ENCODE measurements around the gene LRFN3. TPM values are rescaled to one million over a fixed set of nuclear protein-coding genes. Genes with fewer than 3 reads are reported as not detected.
A peak's percentile ranks its signal among the peaks of the same experiment; 100 is the strongest.

LRFN3 gene
- total and polyA plus RNA-seq, 10 of the 15 experiments (the other 5 are each of a cell fraction or from before 2014, with no cell fraction given): 0.02 to 7.3 (median 2.0) TPM; not detected in 1

DNA sequence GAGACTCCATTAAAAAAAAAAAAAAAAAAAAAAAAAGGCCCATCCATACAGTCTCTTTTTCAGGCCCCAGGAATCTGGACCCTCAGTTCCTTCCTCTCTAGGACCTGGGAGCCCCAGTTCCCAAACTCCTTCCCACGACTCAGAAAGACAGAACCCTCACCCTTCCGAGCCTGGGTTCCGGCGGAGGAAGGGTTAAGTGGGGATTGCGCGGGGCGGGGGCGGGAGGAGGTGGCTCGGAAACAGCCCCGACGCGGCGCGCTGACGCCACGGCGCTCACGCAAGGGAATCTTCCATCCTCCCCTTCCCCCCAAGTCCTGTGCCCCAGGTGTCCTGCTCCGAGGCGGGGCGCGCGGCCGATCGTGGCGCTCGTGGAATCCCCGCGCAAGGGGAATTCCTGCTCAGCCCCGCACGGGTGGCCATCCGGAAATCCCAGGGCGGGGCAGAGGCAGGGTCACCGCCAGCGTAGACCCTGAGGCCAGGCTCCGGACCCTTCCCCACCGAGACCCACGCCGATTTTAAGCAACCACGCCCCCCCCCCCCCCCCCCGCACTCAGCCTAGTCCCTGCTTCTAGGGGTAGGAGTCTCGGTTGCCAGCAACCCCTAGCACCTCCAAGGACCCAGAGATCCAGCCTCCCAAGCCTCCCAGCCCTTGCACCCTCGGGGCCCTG lies 36.5 kb upstream of the LRFN3 start (continued):
- TF ChIP-seq, protein P1, sequence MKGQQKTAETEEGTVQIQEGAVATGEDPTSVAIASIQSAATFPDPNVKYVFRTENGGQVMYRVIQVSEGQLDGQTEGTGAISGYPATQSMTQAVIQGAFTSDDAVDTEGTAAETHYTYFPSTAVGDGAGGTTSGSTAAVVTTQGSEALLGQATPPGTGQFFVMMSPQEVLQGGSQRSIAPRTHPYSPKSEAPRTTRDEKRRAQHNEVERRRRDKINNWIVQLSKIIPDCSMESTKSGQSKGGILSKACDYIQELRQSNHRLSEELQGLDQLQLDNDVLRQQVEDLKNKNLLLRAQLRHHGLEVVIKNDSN (IDR thresholded peaks at IDR 0.05; ENCODE audit: borderline replicate concordance, extremely low read length, insufficient read depth, low read depth, low read length): no peak
- TF ChIP-seq KLF5 (IDR thresholded peaks at IDR 0.05; ENCODE audit: partially characterized antibody): no peak
- 0 out of 4 replicates have a peak, but pooled peaks of 1 of the 2 experiments have one; percentile 9 for TF ChIP-seq ETV6 (conservative IDR thresholded peaks at IDR 0.05 in 1 of 2, IDR thresholded peaks at IDR 0.05 in 1 of 2; ENCODE audit: borderline replicate concordance in 1 of 2, low read depth in 1 of 2)
- no peak; the same call in 1 of the 2 replicates for TF ChIP-seq TARDBP (IDR thresholded peaks at IDR 0.05; ENCODE audit: borderline replicate concordance)
- 0 out of 2 replicates have a peak, but pooled peaks have one; percentile 36 for TF ChIP-seq HDGF (IDR thresholded peaks at IDR 0.05)
- TF ChIP-seq, protein P2, sequence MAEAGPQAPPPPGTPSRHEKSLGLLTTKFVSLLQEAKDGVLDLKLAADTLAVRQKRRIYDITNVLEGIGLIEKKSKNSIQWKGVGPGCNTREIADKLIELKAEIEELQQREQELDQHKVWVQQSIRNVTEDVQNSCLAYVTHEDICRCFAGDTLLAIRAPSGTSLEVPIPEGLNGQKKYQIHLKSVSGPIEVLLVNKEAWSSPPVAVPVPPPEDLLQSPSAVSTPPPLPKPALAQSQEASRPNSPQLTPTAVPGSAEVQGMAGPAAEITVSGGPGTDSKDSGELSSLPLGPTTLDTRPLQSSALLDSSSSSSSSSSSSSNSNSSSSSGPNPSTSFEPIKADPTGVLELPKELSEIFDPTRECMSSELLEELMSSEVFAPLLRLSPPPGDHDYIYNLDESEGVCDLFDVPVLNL (IDR thresholded peaks at IDR 0.05; ENCODE audit: low read depth, low read length): no peak
- TF ChIP-seq NFXL1 (IDR thresholded peaks at IDR 0.05; ENCODE audit: borderline replicate concordance): no peak
- no peak for TF ChIP-seq SIN3A (IDR thresholded peaks at IDR 0.05; ENCODE audit: low read depth, low read length)
- TF ChIP-seq SMAD5 (IDR thresholded peaks at IDR 0.05; ENCODE audit: low read depth): no peak
- TF ChIP-seq, protein P3, sequence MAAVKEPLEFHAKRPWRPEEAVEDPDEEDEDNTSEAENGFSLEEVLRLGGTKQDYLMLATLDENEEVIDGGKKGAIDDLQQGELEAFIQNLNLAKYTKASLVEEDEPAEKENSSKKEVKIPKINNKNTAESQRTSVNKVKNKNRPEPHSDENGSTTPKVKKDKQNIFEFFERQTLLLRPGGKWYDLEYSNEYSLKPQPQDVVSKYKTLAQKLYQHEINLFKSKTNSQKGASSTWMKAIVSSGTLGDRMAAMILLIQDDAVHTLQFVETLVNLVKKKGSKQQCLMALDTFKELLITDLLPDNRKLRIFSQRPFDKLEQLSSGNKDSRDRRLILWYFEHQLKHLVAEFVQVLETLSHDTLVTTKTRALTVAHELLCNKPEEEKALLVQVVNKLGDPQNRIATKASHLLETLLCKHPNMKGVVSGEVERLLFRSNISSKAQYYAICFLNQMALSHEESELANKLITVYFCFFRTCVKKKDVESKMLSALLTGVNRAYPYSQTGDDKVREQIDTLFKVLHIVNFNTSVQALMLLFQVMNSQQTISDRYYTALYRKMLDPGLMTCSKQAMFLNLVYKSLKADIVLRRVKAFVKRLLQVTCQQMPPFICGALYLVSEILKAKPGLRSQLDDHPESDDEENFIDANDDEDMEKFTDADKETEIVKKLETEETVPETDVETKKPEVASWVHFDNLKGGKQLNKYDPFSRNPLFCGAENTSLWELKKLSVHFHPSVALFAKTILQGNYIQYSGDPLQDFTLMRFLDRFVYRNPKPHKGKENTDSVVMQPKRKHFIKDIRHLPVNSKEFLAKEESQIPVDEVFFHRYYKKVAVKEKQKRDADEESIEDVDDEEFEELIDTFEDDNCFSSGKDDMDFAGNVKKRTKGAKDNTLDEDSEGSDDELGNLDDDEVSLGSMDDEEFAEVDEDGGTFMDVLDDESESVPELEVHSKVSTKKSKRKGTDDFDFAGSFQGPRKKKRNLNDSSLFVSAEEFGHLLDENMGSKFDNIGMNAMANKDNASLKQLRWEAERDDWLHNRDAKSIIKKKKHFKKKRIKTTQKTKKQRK (IDR thresholded peaks at IDR 0.05; ENCODE audit: low read depth, low read length): no peak
- TF ChIP-seq, protein P4, sequence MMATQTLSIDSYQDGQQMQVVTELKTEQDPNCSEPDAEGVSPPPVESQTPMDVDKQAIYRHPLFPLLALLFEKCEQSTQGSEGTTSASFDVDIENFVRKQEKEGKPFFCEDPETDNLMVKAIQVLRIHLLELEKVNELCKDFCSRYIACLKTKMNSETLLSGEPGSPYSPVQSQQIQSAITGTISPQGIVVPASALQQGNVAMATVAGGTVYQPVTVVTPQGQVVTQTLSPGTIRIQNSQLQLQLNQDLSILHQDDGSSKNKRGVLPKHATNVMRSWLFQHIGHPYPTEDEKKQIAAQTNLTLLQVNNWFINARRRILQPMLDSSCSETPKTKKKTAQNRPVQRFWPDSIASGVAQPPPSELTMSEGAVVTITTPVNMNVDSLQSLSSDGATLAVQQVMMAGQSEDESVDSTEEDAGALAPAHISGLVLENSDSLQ (IDR thresholded peaks at IDR 0.05): peak; percentile 23; the same call in 1 of the 2 replicates
- no peak for TF ChIP-seq ESRRA (IDR thresholded peaks at IDR 0.05; ENCODE audit: low read length)
- TF ChIP-seq NFYA (IDR thresholded peaks at IDR 0.05; ENCODE audit: borderline replicate concordance, low read depth, low read length): no peak
- 0 out of 2 replicates have a peak, but pooled peaks have one; percentile 28 for TF ChIP-seq ZNF217 (IDR thresholded peaks at IDR 0.05)
- TF ChIP-seq BACH1 (IDR thresholded peaks at IDR 0.05; ENCODE audit: borderline replicate concordance): peak; percentile 98
- TF ChIP-seq, protein P5, sequence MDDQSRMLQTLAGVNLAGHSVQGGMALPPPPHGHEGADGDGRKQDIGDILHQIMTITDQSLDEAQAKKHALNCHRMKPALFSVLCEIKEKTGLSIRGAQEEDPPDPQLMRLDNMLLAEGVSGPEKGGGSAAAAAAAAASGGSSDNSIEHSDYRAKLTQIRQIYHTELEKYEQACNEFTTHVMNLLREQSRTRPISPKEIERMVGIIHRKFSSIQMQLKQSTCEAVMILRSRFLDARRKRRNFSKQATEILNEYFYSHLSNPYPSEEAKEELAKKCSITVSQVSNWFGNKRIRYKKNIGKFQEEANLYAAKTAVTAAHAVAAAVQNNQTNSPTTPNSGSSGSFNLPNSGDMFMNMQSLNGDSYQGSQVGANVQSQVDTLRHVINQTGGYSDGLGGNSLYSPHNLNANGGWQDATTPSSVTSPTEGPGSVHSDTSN (IDR thresholded peaks at IDR 0.05; ENCODE audit: insufficient replicate concordance, low read depth, low read length): peak; percentile 1

Measured in GM12878 (cell line).